Upper lobe of right lung (tissue), 1 donor: Measurements from ENCODE around the gene DNAJC5G. TPM values are rescaled to one million over a fixed set of nuclear protein-coding genes. Genes with fewer than 3 reads are reported as not detected.

Experiments
- ATAC-seq: fragments of 200-7000 bp; cut with Tn5 transposase; one replicate; pipeline ENCODE4 v1.9.1; 2020; ENCODE audit warnings: mild to moderate bottlenecking, moderate library complexity
- DNase-seq: peaks from one replicate; pipeline ENCODE4 v3.0.0-alpha.2; 2020
- H3K27ac ChIP-seq: fragments of 200-600 bp; one replicate; pipeline ENCODE4 v1.8.0; 2022
- H3K27me3 ChIP-seq: fragments of 200-600 bp; one replicate; pipeline ENCODE4 v1.8.0; 2022; ENCODE audit warnings: mild to moderate bottlenecking
- H3K36me3 ChIP-seq: fragments of 200-600 bp; one replicate; pipeline ENCODE4 v1.8.0; 2022
- H3K4me1 ChIP-seq: fragments of 200-600 bp; one replicate; pipeline ENCODE4 v1.8.0; 2022
- H3K4me3 ChIP-seq: fragments of 200-600 bp; one replicate; pipeline ENCODE4 v1.8.0; 2022; ENCODE audit warnings: mild to moderate bottlenecking
- H3K9me3 ChIP-seq: fragments of 200-600 bp; one replicate; pipeline ENCODE4 v1.8.0; 2022
- CTCF ChIP-seq: fragments of 200-600 bp; IDR thresholded peaks from one replicate; pipeline ENCODE4 v1.8.0; 2022; ENCODE audit warnings: antibody characterized with exemption
- intact Hi-C: fragments of 100-400 bp; cut with DNase I; formaldehyde crosslinking; loops from one replicate; pipeline ENCODE4 v1.11.0; 2022
- total RNA-seq: library from RNA; stranded (reverse); fragmentation: NEBNext Ultra II Directional; extraction: Animal tissue kit (Norgen Biotek cat#: 25700); gene quantifications from one replicate; pipeline ENCODE4 v1.2.1, GENCODE V29; 2021
- donor health status: DM: no; HTN: yes; CAD: no; lungs with severe emphysema.

The DNAJC5G gene
- total RNA-seq, 1 donor from 2014 or later: not detected

- intact Hi-C loops: no loop called here
Measured at GRCh38 chr2:27278010-27278409, 2.8 kb downstream of the DNAJC5G start.

GRCh38 chr2:27280826-27281225, 5.6 kb downstream of the DNAJC5G start:
- Histone ChIP-seq H3K4me1 (no peaks in the 10 kb centered on the region), H3K4me3 (no peak overlapping the region), H3K27ac (no peak overlapping the region), H3K27me3 (peaks cover 5% of the 10 kb centered on the region), H3K36me3 (no peaks in the 10 kb centered on the region), H3K9me3 (no peaks in the 10 kb centered on the region)
- DNase-seq: no peak
- intact Hi-C loops: no loop called here
- no peak for ATAC-seq
- TF ChIP-seq CTCF: no peak

More at GRCh38 chr2:27278010-27278409, 2.8 kb downstream of the DNAJC5G start:
- DNase-seq: no peak
- Histone ChIP-seq H3K36me3 (no peaks in the 10 kb centered on the region), H3K27me3 (peaks cover 5% of the 10 kb centered on the region), H3K4me3 (no peak overlapping the region), H3K4me1 (no peaks in the 10 kb centered on the region), H3K9me3 (no peaks in the 10 kb centered on the region), H3K27ac (no peak overlapping the region)
- TF ChIP-seq CTCF: no peak
- no peak for ATAC-seq

GRCh38 chr2:27281442-27281841, 6.2 kb downstream of the DNAJC5G start:
- no peaks in the 10 kb centered on the region for H3K4me1 ChIP-seq
- peaks cover 5% of the 10 kb centered on the region for H3K27me3 ChIP-seq
- H3K9me3 ChIP-seq: no peaks in the 10 kb centered on the region
- ATAC-seq (no peak), DNase-seq (no peak)
- no peak overlapping the region for H3K4me3 ChIP-seq
- TF ChIP-seq CTCF: no peak
- intact Hi-C loops: no loop called here
- no peak overlapping the region for H3K27ac ChIP-seq
- no peaks in the 10 kb centered on the region for H3K36me3 ChIP-seq

- H3K27ac ChIP-seq: no peak within 1 kb of the TSS
- TF ChIP-seq CTCF: no peak
- intact Hi-C loops: no loop called here
Measured at GRCh38 chr2:27281855-27282559, 6.8 kb downstream of the DNAJC5G start, which contains the start of gene TRIM54. Gene TRIM54, plus strand, starts transcription at chr2:27282429. Its CDS starts 303 bp downstream, at chr2:27282732.

GRCh38 chr2:27282892-27283291, 7.7 kb downstream of the DNAJC5G start:
- no peak for ATAC-seq
- no peaks in the 10 kb centered on the region for H3K9me3 ChIP-seq
- no peak for TF ChIP-seq CTCF
- no peak for DNase-seq
- H3K4me3 ChIP-seq: no peak overlapping the region
- no peaks in the 10 kb centered on the region for H3K4me1 ChIP-seq
- peaks cover 5% of the 10 kb centered on the region for H3K27me3 ChIP-seq
- no peak overlapping the region for H3K27ac ChIP-seq
- intact Hi-C loops: no loop called here
- no peaks in the 10 kb centered on the region for H3K36me3 ChIP-seq

More at GRCh38 chr2:27281855-27282559, 6.8 kb downstream of the DNAJC5G start, which contains the start of gene TRIM54:
- ATAC-seq (no peak), DNase-seq (no peak)
- Histone ChIP-seq H3K9me3 (no peaks in the 10 kb centered on the region), H3K4me1 (no peaks in the 10 kb centered on the region), H3K36me3 (no peaks in the 10 kb centered on the region), H3K4me3 (no peak within 1 kb of the TSS), H3K27me3 (peaks cover 5% of the 10 kb centered on the region)
